ACHN (cell line): ENCODE measurements around the gene R3HDM4.
A peak's percentile ranks its signal among the peaks of the same experiment; 100 is the strongest.

Source experiments
- DNase-seq: peaks from one replicate; pipeline ENCODE4 v3.0.0-alpha.2; 2015
- in situ Hi-C: cut with HindIII; loops from 2 replicates; pipeline ENCODE4 v1.10.0; 2017; ENCODE audit warnings: low sequenced_read_pairs, low pct_ligation_motif_present, low pct_unique_long_range_greater_than_20kb

R3HDM4 gene

GRCh38 chr19:948842-949496 is 36.0 kb upstream of the R3HDM4 start:
- no peak for DNase-seq
- in situ Hi-C loops = no loop called here

GRCh38 chr19:947707-948539 is 34.9 kb upstream of the R3HDM4 start:
- in situ Hi-C loops = no loop called here
- DNase-seq = no peak

- in situ Hi-C loops = no loop called here
- DNase-seq = no peak
These were observed 34.2 kb upstream of the R3HDM4 start for GRCh38 chr19:947090-947706.

GRCh38 chr19:945401-946252 is 32.6 kb upstream of the R3HDM4 start:
- DNase-seq = no peak
- in situ Hi-C loops = no loop called here

- in situ Hi-C loops = no loop called here
- DNase-seq = no peak
These were observed 31.7 kb upstream of the R3HDM4 start for GRCh38 chr19:944663-945241.

DNA sequence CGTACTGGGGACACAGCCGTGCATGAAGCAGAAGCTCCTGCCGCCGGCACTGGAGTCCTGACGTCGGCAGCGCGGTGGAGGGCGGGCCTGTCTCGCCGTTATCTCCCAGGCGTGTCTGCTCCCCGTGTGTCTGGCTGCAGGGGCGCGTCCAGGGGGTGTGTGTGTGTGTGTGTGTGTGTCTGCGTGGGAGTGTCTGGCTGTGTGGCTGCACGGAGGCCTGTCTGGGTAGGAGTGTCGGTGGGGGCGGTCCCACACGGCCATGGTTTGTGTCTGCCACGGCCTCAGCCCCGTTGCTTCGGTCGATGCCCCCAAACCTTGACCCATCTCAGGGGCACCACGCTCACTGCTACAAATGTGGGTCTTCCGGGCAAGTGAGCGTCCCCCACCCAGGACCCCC is 31.1 kb upstream of the R3HDM4 start:
- in situ Hi-C loops = no loop called here
- no peak for DNase-seq

DNA sequence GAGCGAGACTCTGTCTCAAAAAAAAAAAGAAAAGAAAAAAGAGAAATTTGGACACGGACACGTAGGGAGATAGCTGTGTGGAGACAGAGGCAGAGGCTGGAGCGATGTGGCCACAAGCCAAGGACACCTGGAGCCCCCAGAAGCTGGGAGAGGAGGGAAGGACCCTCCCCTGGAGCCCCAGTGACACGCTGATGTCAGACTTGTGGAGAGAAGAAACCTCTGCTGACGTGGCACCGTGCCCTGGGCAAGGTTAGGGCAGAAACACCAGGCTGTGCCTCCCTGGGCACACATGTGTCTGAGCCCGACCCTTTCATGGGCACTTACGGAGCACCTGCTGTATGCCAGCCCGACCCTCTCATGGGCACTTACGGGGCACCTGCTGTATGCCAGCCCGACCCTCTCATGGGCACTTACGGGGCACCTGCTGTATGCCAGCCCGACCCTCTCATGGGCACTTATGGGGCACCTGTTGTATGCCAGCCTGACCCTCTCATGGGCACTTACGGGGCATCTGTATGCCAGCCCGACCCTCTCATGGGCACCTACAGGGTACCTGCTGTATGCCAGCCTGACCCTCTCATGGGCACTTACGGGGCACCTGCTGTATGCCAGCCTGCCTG is 30.6 kb upstream of the R3HDM4 start:
- in situ Hi-C loops = no loop called here
- no peak for DNase-seq

DNA sequence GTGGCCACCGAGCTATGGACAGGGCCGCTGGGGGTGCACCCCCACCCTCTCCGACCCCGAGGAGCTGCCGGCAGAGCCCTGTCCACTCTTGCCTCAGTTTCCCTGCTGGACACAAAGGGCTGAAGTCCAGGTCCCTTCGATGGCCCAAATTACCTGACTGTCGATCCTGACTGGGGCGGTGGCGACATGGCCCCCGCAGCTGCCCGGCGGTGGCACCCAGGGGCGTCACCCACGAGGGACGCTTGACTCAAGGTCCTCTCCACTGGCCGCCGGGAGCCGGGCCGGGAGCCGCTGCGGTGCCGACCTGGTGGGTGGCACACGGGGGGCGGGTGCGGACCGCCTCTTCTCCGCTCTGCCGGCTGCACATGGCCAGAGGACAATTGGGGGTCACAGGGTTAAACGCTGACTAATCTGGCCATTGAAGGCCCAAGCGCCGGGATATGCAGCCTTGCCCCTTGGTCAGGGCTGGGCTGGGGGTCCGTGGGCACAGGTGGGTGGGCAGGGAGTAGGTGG is 29.2 kb upstream of the R3HDM4 start:
- in situ Hi-C loops = no loop called here

GRCh38 chr19:941292-942132 is 28.5 kb upstream of the R3HDM4 start:
- DNase-seq = no peak
- in situ Hi-C loops = no loop called here

More for the DNA sequence above, 29.2 kb upstream of the R3HDM4 start:
- DNase-seq = no peak

DNA sequence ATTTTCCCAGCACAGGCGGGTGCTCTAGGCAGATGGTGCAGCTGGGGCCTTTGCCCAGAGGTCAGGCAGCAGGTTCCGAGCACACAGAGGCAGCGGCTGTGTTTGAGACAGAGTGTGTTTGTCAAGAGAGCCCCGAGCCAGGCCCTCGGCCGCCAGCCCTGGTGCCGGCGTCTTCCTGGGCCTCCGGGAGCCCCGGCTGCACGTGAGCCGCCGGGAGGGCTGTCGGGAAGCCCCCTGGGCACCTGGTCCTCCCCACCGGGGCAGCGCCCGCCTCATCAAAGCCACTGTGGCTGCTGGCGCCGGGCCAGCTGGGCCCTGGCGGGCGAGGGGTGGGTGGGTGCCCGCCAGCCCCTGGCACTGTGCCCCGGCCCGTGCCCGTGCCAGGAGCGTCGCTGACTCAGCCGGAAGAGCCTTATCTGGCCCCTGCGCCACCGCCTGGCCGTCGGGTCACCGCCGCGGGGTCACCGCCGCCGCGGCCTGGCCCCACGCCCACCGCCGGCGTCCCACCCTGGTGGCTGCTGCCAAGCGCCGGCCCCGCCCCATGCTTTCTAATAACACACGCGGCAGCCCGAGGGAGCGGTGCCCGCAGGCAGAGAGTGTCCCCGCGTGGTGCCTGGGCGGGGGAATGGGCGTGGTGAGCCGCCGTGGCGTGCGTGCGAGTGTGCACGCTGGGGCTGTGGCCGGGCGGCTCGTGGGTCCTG is 27.7 kb upstream of the R3HDM4 start:
- DNase-seq = peak; percentile 62
- in situ Hi-C loops = no loop called here

- DNase-seq = no peak
- in situ Hi-C loops = no loop called here
These were observed 26.9 kb upstream of the R3HDM4 start for GRCh38 chr19:939922-940321.

DNA sequence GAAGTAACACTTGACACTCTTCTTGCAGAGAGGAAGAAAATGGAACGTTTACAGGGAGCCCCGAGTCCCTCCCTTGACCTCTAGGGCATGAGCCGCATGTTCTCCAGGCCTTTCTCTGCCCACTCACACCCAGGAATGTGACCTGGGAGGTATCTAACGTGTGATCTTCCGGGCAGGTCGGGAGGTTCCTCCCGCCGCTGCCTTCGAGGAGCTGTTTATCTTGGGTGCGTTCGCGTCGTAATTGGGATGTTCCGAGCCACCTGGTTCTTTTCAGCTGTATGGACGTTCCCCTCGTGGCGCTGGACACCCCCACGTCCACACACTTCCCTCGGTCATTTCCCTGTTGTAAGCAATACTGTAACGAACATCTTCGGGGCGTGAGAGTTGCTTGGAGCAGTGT is 26.4 kb upstream of the R3HDM4 start:
- no peak for DNase-seq
- in situ Hi-C loops = no loop called here

GRCh38 chr19:938233-938923 is 25.4 kb upstream of the R3HDM4 start:
- DNase-seq = no peak
- in situ Hi-C loops = no loop called here

DNA sequence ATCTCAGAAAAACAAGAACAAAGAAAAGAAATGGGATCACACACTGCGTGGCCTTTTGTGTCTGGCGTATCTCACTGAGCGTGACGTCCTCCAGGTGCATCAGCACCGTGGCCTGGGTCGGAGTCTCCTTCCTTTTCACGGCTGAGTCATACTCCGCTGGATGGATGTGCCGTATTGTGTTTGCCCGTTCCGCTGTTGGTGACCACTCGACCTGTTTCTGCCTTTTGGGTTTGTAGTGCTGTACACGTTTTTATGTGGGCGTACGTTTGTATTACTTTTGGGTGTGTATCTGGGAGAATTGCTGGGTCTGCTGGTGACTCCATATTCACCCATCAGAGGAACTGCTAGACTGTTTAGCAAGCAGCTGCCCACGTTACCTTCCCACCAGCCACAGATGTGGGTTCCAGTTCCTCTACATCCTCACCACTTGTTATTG is 24.3 kb upstream of the R3HDM4 start:
- in situ Hi-C loops = no loop called here
- no peak for DNase-seq

DNA sequence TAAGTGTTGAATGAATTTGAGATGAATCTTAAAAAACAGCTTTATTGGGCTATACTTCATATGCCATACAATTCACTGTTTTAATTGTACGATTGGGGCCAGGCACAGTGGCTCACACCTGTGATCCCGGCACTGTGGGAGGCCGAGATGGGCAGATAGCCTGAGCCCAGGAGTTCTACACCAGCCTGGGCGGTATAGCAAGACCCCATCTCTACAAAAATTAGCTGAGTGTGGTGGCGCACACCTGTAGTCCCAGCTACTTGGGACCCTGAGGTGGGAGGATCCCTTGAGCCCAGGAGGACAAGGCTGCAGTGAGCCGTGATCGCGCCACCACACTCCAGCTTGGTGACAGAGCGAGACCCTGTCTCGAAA is 23.1 kb upstream of the R3HDM4 start:
- in situ Hi-C loops = no loop called here
- DNase-seq = no peak

GRCh38 chr19:934865-935479 is 22.0 kb upstream of the R3HDM4 start:
- no peak for DNase-seq
- in situ Hi-C loops = no loop called here
